C4-2B (cell line): ENCODE data around the gene CLDN5.

Source experiments
- H3K27ac ChIP-seq: fragments of 450-650 bp; 2 replicates; pipeline ENCODE4 v1.5.1; 2017
- ZFX ChIP-seq: fragments of 450-650 bp; IDR thresholded peaks from 2 replicates; pipeline ENCODE4 v1.6.1; 2017
- TF ChIP-seq, protein P1 (sequence below): fragments of 450-650 bp; conservative IDR thresholded peaks from 2 replicates; pipeline ENCODE4 v1.5.1; 2017; ENCODE audit warnings: mild to moderate bottlenecking

CLDN5 gene

GRCh38 chr22:19515654-19516377 is 8.4 kb downstream of the CLDN5 start:
- TF ChIP-seq, protein P1, sequence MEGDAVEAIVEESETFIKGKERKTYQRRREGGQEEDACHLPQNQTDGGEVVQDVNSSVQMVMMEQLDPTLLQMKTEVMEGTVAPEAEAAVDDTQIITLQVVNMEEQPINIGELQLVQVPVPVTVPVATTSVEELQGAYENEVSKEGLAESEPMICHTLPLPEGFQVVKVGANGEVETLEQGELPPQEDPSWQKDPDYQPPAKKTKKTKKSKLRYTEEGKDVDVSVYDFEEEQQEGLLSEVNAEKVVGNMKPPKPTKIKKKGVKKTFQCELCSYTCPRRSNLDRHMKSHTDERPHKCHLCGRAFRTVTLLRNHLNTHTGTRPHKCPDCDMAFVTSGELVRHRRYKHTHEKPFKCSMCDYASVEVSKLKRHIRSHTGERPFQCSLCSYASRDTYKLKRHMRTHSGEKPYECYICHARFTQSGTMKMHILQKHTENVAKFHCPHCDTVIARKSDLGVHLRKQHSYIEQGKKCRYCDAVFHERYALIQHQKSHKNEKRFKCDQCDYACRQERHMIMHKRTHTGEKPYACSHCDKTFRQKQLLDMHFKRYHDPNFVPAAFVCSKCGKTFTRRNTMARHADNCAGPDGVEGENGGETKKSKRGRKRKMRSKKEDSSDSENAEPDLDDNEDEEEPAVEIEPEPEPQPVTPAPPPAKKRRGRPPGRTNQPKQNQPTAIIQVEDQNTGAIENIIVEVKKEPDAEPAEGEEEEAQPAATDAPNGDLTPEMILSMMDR = no peak
- no peak for TF ChIP-seq ZFX
- H3K27ac ChIP-seq = no peak overlapping the region

DNA sequence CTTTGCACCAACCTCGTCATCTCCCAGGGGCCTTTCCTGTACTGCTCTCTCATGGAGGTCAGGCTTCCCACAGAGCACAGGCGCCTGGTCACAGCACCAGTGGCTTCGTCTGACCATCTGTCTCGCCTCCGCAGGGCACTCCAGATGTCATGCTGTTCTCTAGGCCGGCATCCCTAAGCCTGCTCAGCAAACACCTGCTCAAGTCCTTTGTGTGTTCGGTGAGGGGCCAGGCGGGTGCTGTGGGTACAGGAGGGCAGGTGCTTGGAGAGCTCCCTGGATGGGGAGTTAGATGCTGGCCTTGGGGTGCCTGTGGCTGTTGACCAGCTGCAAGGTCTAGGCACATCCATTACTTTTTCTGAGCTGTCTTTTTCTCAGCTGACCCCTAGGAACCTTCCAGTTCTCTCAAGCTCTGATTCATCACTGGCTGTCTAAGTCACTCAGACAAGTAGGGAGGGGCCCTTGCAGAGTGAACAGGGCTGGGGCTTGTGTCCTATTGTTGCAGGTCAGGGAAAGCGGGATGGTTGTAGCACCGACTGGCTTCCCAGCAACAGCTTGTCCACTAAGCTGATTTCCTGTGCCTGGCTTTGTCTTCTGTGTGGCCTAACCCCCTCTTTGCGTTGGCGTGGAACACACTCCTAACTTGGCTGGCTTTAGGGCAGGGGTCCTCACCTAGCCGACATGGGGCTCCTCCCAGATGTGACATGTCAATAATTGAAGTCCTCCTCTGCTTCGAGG is 9.2 kb downstream of the CLDN5 start:
- no peak for TF ChIP-seq ZFX
- TF ChIP-seq, protein P1 = no peak
- H3K27ac ChIP-seq = no peak overlapping the region

GRCh38 chr22:19513823-19514222 is 10.4 kb downstream of the CLDN5 start:
- H3K27ac ChIP-seq = no peak overlapping the region
- TF ChIP-seq, protein P1 = no peak
- TF ChIP-seq ZFX = no peak

- H3K27ac ChIP-seq = no peak overlapping the region
- TF ChIP-seq, protein P1 = no peak
- TF ChIP-seq ZFX = no peak
These were observed 13.3 kb downstream of the CLDN5 start for GRCh38 chr22:19510919-19511341.

DNA sequence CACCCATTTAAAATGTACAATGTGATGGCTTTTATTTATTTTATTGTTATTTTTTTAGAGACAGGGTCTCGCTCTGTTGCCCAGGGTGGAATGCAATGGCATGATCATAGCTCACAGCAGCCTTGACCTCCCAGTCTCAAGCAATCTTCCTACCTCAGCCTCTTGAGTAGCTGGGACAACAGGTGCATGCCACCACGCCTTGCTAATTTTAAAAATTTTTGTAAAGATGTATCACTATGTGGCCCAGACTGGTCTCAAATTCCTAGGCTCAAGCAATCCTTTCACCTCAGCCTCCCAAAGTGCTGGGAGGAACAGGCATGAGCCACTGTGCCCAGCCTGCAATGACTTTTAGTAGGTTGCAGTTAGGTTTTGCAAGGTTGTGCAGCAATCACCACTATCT is 14.3 kb downstream of the CLDN5 start:
- H3K27ac ChIP-seq = no peak overlapping the region
- TF ChIP-seq ZFX = no peak
- TF ChIP-seq, protein P1 = no peak

DNA sequence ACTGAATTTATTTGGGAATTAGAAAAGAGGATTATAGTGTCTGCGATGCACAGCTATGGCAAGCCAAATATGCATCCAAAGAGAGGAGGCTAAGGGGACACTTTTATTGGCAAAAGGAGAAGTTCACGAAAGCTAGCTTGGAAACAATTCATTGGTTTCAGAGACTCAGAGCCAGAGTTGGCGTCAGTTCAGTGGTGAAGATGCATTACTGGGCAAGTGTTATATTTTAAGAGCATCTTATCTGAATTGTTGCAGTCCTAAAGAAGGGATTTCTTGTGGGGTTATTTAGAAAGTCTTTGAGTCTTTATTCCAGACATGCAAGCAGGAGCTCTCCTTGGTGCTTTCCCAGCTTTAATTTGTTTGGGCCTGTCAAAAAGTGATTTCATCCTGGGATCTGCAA is 15.0 kb downstream of the CLDN5 start:
- no peak overlapping the region for H3K27ac ChIP-seq
- TF ChIP-seq ZFX = no peak
- TF ChIP-seq, protein P1 = no peak
